ENCODE data around the gene TECRL.

GRCh38 chr4:64250061-64250460, 159.2 kb downstream of the TECRL start:
- TF ChIP-seq CTCF (conservative IDR thresholded peaks at IDR 0.05; ENCODE audit: low read depth, low read length), result no peak
- no peak for TF ChIP-seq EZH2 (IDR thresholded peaks at IDR 0.05; ENCODE audit: borderline replicate concordance, low read depth, low read length, poor library complexity, severe bottlenecking)

Data from A673 (cell line).